LNCAP (cell line): ENCODE measurements around the gene RBMY1B.
"Not testable (repeated sequence)": the region's sequence is repeated elsewhere in the genome, so short reads cannot be mapped to it uniquely, and the experiment has no call there.

Experiments used
- CTCF ChIP-seq: fragments of 450-650 bp; IDR thresholded peaks from 2 replicates; pipeline ENCODE4 v1.5.1; 2017; ENCODE audit warnings: mild to moderate bottlenecking

The RBMY1B gene

GRCh38 chrY:21511038-21511437 lies at the start of gene RBMY1B:
Gene RBMY1B, plus strand, starts transcription at chrY:21511338. Its CDS starts 2,013 bp downstream, at chrY:21513351.
- not testable (repeated sequence) for TF ChIP-seq CTCF

GRCh38 chrY:21482967-21483366 lies 28.2 kb upstream of the RBMY1B start:
- TF ChIP-seq CTCF: no peak

GRCh38 chrY:21534579-21534978 lies 23.4 kb downstream of the RBMY1B start, which contains the start of gene RBMY1A1:
Gene RBMY1A1, plus strand, starts transcription at chrY:21534879. Its CDS starts 2,013 bp downstream, at chrY:21536892.
- TF ChIP-seq CTCF: not testable (repeated sequence)
